Karpas-422 (cell line): ENCODE results near the gene SLC66A3. TPM values are rescaled to one million over a fixed set of nuclear protein-coding genes. Genes with fewer than 3 reads are reported as not detected.

Source experiments
- DNase-seq: peaks from one replicate; pipeline ENCODE4 v3.0.0-alpha.2; 2015
- H2AFZ ChIP-seq: fragments of 200-600 bp; sonication (generic); 2 replicates; pipeline ENCODE4 v1.6.1; 2014; ENCODE audit warnings: antibody characterized with exemption, low read length, mixed read lengths
- H3K27ac ChIP-seq: fragments of 200-600 bp; sonication (generic); 2 replicates; pipeline ENCODE4 v1.5.1; 2014; ENCODE audit warnings: mild to moderate bottlenecking, low read length, moderate library complexity
- H3K27me3 ChIP-seq: fragments of 200-600 bp; sonication (generic); 2 replicates; pipeline ENCODE4 v1.6.1; 2014; ENCODE audit warnings: low read length, mixed read lengths
- H3K36me3 ChIP-seq: fragments of 200-600 bp; sonication (generic); 2 replicates; pipeline ENCODE4 v1.6.1; 2014; ENCODE audit warnings: low read length, mixed read lengths; ENCODE audit not compliant: insufficient read depth
- H3K4me1 ChIP-seq: fragments of 200-600 bp; sonication (generic); 2 replicates; pipeline ENCODE4 v1.6.1; 2014; ENCODE audit warnings: mild to moderate bottlenecking, low read length, mixed read lengths
- H3K4me2 ChIP-seq: fragments of 200-600 bp; sonication (generic); 2 replicates; pipeline ENCODE4 v1.6.1; 2014; ENCODE audit warnings: low read length, low read depth, mild to moderate bottlenecking; ENCODE audit not compliant: poor library complexity, severe bottlenecking
- H3K4me3 ChIP-seq: fragments of 200-600 bp; sonication (generic); 2 replicates; pipeline ENCODE4 v1.5.1; 2014; ENCODE audit warnings: mild to moderate bottlenecking, antibody characterized with exemption, low read length, mixed read lengths
- H3K79me2 ChIP-seq: fragments of 200-600 bp; sonication (generic); 2 replicates; pipeline ENCODE4 v1.6.1; 2014; ENCODE audit warnings: mild to moderate bottlenecking, low read length, mixed read lengths
- H3K9ac ChIP-seq: fragments of 200-600 bp; sonication (generic); 2 replicates; pipeline ENCODE4 v1.6.0; 2014; ENCODE audit warnings: low read length
- H3K9me2 ChIP-seq: fragments of 200-600 bp; sonication (generic), shearing (Covaris generic); replicated peaks from 2 replicates; pipeline ENCODE4 v1.6.0; 2014; ENCODE audit warnings: mild to moderate bottlenecking, low read length, moderate library complexity; ENCODE audit not compliant: insufficient read depth
- H3K9me3 ChIP-seq: fragments of 300-700, 200-600 bp; sonication (generic); 2 replicates; pipeline ENCODE4 v1.6.1; 2014; ENCODE audit warnings: low read length, mixed read lengths
- H4K20me1 ChIP-seq: fragments of 200-600 bp; sonication (generic); 2 replicates; pipeline ENCODE4 v1.6.1; 2014; ENCODE audit warnings: mild to moderate bottlenecking, antibody characterized with exemption, low read length, low read depth; ENCODE audit not compliant: insufficient read depth
- total RNA-seq: library from RNA; depleted of rRNA; stranded (reverse); fragments of >200 nt; shearing (Covaris generic); gene quantifications from 2 replicates; pipeline ENCODE4 v1.2.3, GENCODE V29; 2014; ENCODE audit warnings: low replicate concordance

The SLC66A3 gene
- total RNA-seq, 1 experiment from 2014 or later, result 18.2 TPM

- H3K27me3 ChIP-seq, result no peaks in the 10 kb centered on the region
- H3K9ac ChIP-seq, result no peak overlapping the region
- no peaks in the 10 kb centered on the region for H3K4me1 ChIP-seq
- H4K20me1 ChIP-seq, result no peaks in the 10 kb centered on the region
- H3K79me2 ChIP-seq, result no peaks in the 10 kb centered on the region
- H3K36me3 ChIP-seq, result no peaks in the 10 kb centered on the region
- no peaks in the 10 kb centered on the region for H3K9me3 ChIP-seq
- no peak for DNase-seq
- no peak overlapping the region for H3K4me2 ChIP-seq
- H3K27ac ChIP-seq, result no peak overlapping the region
- no peaks in the 10 kb centered on the region for H3K9me2 ChIP-seq
- H3K4me3 ChIP-seq, result no peak overlapping the region
- no peak overlapping the region for H2AFZ ChIP-seq
These were observed 45.4 kb downstream of the SLC66A3 start for GRCh38 chr2:11200651-11201050.

- H3K9me3 ChIP-seq, result no peaks in the 10 kb centered on the region
- H2AFZ ChIP-seq, result no peak overlapping the region
- H4K20me1 ChIP-seq, result no peaks in the 10 kb centered on the region
- no peak overlapping the region for H3K9ac ChIP-seq
- no peak overlapping the region for H3K4me3 ChIP-seq
- no peaks in the 10 kb centered on the region for H3K4me1 ChIP-seq
- no peaks in the 10 kb centered on the region for H3K27me3 ChIP-seq
- no peak overlapping the region for H3K4me2 ChIP-seq
- no peaks in the 10 kb centered on the region for H3K79me2 ChIP-seq
- DNase-seq, result no peak
- no peaks in the 10 kb centered on the region for H3K36me3 ChIP-seq
- no peaks in the 10 kb centered on the region for H3K9me2 ChIP-seq
- H3K27ac ChIP-seq, result no peak overlapping the region
These were observed 46.7 kb downstream of the SLC66A3 start for GRCh38 chr2:11201969-11202368.

DNA sequence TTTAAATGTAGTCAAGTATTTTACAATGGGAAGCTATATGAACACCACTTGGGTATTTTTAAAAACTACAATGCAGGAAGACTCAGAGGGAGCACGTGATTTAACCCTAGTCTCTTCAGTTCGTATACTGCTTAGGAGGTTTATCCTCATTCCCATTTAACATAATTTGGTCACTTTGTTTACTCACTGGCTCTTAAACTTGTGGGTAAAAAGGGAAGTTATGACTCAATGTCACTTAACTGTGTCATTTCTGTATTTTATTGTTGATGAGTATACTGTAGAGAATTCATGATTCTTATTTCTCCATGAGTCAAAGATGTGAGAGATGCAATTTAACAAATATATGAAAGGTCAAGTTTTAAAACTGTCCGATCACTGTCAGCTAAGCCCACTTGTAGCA, 48.2 kb downstream of the SLC66A3 start:
- H3K4me1 ChIP-seq, result no peaks in the 10 kb centered on the region
- no peaks in the 10 kb centered on the region for H4K20me1 ChIP-seq
- H3K4me2 ChIP-seq, result no peak overlapping the region
- no peak for DNase-seq
- no peak overlapping the region for H3K27ac ChIP-seq
- H3K9me2 ChIP-seq, result no peaks in the 10 kb centered on the region
- H3K9me3 ChIP-seq, result no peaks in the 10 kb centered on the region
- H3K4me3 ChIP-seq, result no peak overlapping the region
- H3K79me2 ChIP-seq, result no peaks in the 10 kb centered on the region
- H2AFZ ChIP-seq, result no peak overlapping the region
- H3K27me3 ChIP-seq, result no peaks in the 10 kb centered on the region
- H3K9ac ChIP-seq, result no peak overlapping the region
- H3K36me3 ChIP-seq, result no peaks in the 10 kb centered on the region

- Histone ChIP-seq H3K9me3 (no peaks in the 10 kb centered on the region), H3K4me3 (no peak overlapping the region), H3K9ac (no peak overlapping the region), H3K4me2 (no peak overlapping the region), H3K9me2 (no peaks in the 10 kb centered on the region), H4K20me1 (no peaks in the 10 kb centered on the region), H3K36me3 (no peaks in the 10 kb centered on the region), H3K4me1 (no peaks in the 10 kb centered on the region), H3K27ac (no peak overlapping the region), H2AFZ (no peak overlapping the region), H3K79me2 (no peaks in the 10 kb centered on the region), H3K27me3 (no peaks in the 10 kb centered on the region)
- no peak for DNase-seq
These were observed 52.8 kb downstream of the SLC66A3 start for GRCh38 chr2:11208083-11208482.

DNA sequence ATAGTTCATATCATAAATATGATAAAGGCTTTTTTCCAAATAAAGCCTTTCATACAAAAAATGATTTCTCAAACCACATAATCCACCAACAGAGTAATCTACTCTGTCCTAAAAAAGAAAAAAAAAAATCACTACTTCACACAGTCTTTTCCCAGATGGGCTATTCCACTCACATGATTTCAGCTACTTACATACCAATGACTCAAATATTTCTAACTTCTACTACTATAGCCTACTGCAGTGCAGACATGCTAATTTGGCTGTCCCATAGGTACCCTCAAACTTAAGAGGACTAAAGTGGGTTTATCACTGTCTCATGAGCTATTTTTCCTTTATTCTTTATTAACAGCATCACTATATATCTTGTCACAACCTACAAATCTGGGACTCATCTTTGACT, 57.4 kb downstream of the SLC66A3 start:
- no peaks in the 10 kb centered on the region for H3K9me2 ChIP-seq
- no peaks in the 10 kb centered on the region for H3K27me3 ChIP-seq
- no peaks in the 10 kb centered on the region for H3K36me3 ChIP-seq
- no peak overlapping the region for H3K4me3 ChIP-seq
- no peak overlapping the region for H3K4me2 ChIP-seq
- H3K9me3 ChIP-seq, result no peaks in the 10 kb centered on the region
- DNase-seq, result no peak
- H2AFZ ChIP-seq, result no peak overlapping the region
- H3K4me1 ChIP-seq, result no peaks in the 10 kb centered on the region
- no peaks in the 10 kb centered on the region for H4K20me1 ChIP-seq
- no peak overlapping the region for H3K9ac ChIP-seq
- no peak overlapping the region for H3K27ac ChIP-seq
- no peaks in the 10 kb centered on the region for H3K79me2 ChIP-seq

- Histone ChIP-seq H3K4me3 (no peak overlapping the region), H4K20me1 (no peaks in the 10 kb centered on the region), H3K79me2 (no peaks in the 10 kb centered on the region), H3K4me2 (no peak overlapping the region), H2AFZ (no peak overlapping the region), H3K9me2 (no peaks in the 10 kb centered on the region), H3K4me1 (no peaks in the 10 kb centered on the region), H3K9ac (no peak overlapping the region), H3K9me3 (no peaks in the 10 kb centered on the region), H3K27me3 (no peaks in the 10 kb centered on the region), H3K27ac (no peak overlapping the region), H3K36me3 (no peaks in the 10 kb centered on the region)
- no peak for DNase-seq
These were observed 57.9 kb downstream of the SLC66A3 start for GRCh38 chr2:11213090-11213638.

GRCh38 chr2:11213975-11214374, 58.7 kb downstream of the SLC66A3 start:
- Histone ChIP-seq H3K27me3 (no peaks in the 10 kb centered on the region), H3K9ac (no peak overlapping the region), H3K4me2 (no peak overlapping the region), H3K27ac (no peak overlapping the region), H3K4me3 (no peak overlapping the region), H2AFZ (no peak overlapping the region), H3K9me3 (no peaks in the 10 kb centered on the region), H4K20me1 (no peaks in the 10 kb centered on the region), H3K9me2 (no peaks in the 10 kb centered on the region), H3K4me1 (no peaks in the 10 kb centered on the region), H3K36me3 (no peaks in the 10 kb centered on the region), H3K79me2 (no peaks in the 10 kb centered on the region)
- DNase-seq, result no peak

DNA sequence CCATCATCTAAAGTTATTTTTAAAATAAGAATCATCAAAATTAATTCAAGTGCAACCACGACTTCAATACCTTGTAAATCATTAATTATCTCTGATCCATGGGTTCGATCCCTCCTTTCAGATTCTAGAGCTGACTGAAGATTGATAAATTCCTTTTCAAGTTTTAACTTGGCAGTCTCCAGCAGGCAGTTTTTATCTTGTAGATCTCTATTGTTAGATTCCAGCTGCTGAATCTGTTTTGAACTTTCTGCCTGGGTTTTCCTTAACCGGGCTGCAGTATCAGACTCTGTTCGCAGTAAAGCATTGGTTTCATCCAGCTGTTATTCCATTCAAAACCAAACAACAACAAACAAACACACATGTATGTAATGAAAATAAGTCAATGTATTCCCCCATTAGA, 59.5 kb downstream of the SLC66A3 start:
- Histone ChIP-seq H4K20me1 (no peaks in the 10 kb centered on the region), H3K4me1 (no peaks in the 10 kb centered on the region), H2AFZ (no peak overlapping the region), H3K79me2 (no peaks in the 10 kb centered on the region), H3K4me3 (no peak overlapping the region), H3K9me2 (no peaks in the 10 kb centered on the region), H3K9ac (no peak overlapping the region), H3K27ac (no peak overlapping the region), H3K27me3 (no peaks in the 10 kb centered on the region), H3K36me3 (no peaks in the 10 kb centered on the region), H3K9me3 (no peaks in the 10 kb centered on the region), H3K4me2 (no peak overlapping the region)
- DNase-seq, result no peak

DNA sequence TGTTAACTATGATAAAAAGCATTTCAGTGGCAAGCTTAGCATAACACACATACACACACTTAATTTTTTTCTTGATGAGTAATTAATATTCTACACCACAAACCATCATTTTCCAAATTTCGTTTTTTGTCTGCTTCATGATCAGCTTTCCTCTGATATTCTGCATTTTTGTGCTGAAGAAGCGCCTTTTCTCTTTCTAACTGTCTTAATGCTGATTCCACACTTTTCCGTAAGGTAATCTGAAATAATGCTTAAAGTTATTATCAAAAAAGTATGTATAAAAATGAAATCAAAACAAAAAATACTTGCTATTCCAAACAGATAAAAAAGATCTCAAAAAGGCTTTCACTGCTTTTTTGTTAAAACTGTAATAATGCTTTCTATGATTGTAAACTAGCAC, 60.1 kb downstream of the SLC66A3 start:
- Histone ChIP-seq H3K36me3 (no peaks in the 10 kb centered on the region), H3K4me3 (no peak overlapping the region), H3K4me1 (no peaks in the 10 kb centered on the region), H2AFZ (no peak overlapping the region), H3K9ac (no peak overlapping the region), H3K79me2 (no peaks in the 10 kb centered on the region), H3K4me2 (no peak overlapping the region), H3K9me2 (no peaks in the 10 kb centered on the region), H3K27ac (no peak overlapping the region), H3K9me3 (no peaks in the 10 kb centered on the region), H3K27me3 (no peaks in the 10 kb centered on the region), H4K20me1 (no peaks in the 10 kb centered on the region)
- DNase-seq, result no peak
